ENCODE results near the gene PIK3CB.
"Not testable (repeated sequence)": the region's sequence is repeated elsewhere in the genome, so short reads cannot be mapped to it uniquely, and the experiment has no call there.

Gene PIK3CB

GRCh38 chr3:138803006-138803653 lies 31.6 kb downstream of the PIK3CB start:
- DNase-seq (ENCODE audit: low read depth) = no peak

DNA sequence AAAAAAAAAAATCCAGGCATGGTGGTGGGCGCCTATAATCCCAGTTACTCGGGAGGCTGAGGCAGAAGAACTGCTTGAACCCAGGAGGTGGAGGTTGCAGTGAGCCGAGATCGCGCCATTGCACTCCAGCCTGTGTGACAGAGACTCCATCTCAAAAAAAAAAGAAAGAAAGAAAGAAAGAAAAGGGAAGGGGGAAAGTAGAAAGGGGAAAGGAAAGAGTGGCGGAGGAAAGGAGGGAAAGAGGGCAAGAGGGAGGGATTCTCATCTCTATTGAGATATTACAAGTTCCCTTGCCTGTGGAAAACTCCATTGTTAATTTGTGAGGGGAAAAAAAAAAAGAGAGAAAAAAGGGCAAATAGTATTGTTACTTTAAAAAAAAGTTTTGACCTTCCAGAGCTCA lies 32.5 kb downstream of the PIK3CB start:
- not testable (repeated sequence) for DNase-seq (ENCODE audit: low read depth)

DNA sequence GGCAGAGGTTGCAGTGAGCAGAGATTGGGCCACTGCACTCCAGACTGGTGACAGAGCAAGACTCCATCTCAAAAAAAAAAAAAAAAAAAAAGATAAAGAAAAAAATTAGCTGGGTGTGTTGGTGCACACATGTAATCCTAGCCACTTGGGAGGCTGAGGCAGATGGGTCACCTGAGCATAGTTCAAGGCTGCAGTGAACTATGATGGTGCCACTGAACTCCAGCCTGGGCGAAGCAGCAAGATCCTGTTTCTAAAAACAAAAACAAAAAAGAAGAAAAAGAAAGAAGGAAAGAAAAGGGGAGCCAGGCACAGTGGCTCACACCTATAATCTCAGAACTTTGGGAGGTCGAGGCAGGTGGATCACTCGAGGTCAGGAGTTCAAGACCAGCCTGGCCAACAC lies 32.9 kb downstream of the PIK3CB start:
- DNase-seq (ENCODE audit: low read depth) = no peak

DNA sequence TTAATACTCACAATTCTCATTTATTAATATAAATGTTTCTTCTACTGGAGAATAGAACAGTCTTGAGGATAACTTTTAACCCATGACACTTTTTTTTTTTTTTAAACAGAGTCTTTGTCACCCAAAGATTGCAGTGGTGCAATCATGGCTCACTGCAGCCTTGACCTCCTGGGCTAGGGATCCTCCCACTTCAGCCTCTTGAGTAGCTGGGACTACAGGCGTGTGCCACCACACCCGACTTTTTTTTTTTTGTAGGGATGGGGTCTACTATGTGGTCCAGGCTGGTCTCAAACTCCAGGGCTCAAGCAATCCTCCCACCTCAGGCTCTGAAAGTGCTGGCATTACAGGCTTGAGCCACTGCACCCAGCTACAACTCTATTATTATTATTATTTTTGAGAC lies 34.5 kb downstream of the PIK3CB start:
- no peak for DNase-seq (ENCODE audit: low read depth)

DNA sequence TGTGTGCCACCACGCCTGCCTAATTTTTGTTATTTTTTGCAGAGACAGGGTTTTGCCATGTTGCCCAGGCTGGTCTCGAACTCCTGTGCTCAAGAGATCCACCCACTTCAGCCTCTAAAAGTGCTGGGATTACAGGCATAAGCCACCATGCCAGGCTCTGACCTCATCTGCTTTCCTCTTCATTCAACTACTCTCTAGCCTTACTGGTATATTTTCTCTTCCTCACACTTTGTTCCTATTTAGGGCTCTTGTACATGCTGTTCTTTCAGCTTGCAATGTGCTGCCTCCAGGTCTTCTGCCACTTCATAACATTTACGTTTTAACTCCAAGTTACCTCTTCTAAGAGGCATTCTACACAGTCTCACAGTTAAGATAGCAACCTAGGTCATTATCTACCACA lies 34.9 kb downstream of the PIK3CB start:
- DNase-seq (ENCODE audit: low read depth) = no peak

DNA sequence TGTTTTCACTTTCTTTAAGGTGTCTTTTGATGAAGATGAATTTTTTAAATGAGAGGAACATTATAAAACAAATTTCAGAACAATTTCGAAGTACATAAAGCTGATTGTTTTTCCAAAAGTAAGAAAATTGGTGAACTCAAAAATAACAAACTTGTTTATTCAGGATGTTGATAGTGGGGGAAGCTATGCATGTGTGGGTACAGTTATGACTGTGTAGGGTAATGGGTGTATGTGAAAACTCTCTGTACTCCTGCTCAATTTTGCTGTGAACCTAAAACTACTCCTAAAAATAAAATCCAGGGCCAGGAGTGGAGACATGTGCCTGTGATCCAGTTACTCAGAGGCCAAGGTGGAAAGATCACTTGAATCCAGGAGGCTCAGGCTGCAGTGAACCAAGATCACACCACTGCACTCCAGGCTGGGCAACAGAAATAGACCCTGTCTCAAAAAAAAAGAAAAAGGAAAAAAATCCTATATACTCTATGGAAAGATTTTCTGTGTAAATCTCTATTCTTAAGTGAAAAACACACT lies 37.2 kb downstream of the PIK3CB start:
- no peak for DNase-seq (ENCODE audit: low read depth)

- DNase-seq (ENCODE audit: low read depth) = no peak
Observed at GRCh38 chr3:138796761-138797160, 38.0 kb downstream of the PIK3CB start.

DNA sequence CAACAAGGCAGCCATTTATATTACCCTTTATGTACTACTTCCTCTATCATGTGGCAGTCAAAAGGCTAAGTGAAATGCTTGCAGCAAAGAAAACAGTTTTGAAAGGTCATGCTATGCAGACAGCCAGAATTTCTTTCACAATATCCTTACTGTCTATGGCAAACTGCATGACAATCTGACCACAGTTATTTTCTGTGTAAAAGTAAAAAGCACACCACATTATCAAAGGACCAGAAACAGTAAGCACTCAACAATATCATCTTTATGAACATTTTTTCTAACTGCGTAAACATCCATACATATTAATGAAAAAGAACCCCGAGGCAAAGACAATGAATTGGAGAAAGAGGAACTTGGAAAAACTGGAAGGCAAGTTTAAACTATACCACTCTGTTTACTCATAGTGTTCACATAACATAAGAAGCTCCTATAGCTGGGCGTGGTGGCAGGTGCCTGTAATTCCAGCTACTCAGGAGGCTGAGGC lies 47.9 kb downstream of the PIK3CB start:
- peak; percentile 83 for DNase-seq (ENCODE audit: low read depth)

DNA sequence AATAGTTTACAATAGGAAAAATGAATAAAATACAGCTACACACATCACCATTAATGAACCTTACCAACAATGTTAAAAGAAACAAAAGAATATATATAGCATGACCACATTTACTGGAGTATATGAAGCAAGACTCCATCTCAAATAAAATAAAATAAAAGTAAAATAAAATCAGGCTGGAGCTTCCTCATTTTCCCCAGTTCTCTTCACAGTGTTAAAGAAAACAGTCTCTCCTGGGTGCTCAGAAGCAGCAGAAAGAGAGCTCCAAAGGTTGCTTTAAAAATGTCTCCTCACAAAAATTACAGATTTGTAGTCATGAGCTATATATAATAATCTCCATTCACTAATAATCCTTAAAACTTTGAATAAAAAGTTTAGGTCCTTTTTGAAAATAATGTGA lies 48.8 kb downstream of the PIK3CB start:
- no peak for DNase-seq (ENCODE audit: low read depth)

- DNase-seq (ENCODE audit: low read depth) = not testable (repeated sequence)
Observed at GRCh38 chr3:138785362-138785857, 49.3 kb downstream of the PIK3CB start.

- DNase-seq (ENCODE audit: low read depth) = no peak
Observed at GRCh38 chr3:138782755-138783154, 52.0 kb downstream of the PIK3CB start.

DNA sequence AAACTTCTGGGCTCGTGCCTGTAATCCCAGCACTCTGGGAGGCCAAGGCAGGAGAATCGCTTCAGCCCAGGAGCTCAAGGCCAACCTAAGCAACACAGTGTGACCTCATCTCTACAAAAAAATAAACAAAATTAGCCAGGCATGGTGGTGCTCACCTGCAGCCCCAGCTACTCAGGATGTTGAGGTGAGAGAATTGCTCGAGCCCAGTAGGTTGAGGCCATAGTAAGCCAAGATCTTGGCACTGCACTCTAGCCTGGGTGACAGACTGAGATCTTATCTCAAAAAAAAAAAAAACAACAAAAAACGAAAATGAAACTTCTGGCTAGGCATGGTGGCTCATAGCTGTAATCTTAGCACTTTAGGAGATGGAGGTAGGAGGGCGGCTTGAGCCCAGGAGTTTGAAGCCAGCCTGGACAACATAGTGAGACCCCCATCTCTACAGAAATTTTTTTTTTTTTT lies 53.7 kb downstream of the PIK3CB start:
- DNase-seq (ENCODE audit: low read depth) = no peak

GRCh38 chr3:138778643-138779042 lies 56.1 kb downstream of the PIK3CB start:
- no peak for DNase-seq (ENCODE audit: low read depth)

- no peak for DNase-seq (ENCODE audit: low read depth)
Observed at GRCh38 chr3:138776961-138777360, 57.8 kb downstream of the PIK3CB start.

GRCh38 chr3:138775254-138775595 lies 59.5 kb downstream of the PIK3CB start:
- DNase-seq (ENCODE audit: low read depth) = peak; percentile 8

GRCh38 chr3:138774529-138775253 lies 60.0 kb downstream of the PIK3CB start:
- DNase-seq (ENCODE audit: low read depth) = peak; percentile 99

DNA sequence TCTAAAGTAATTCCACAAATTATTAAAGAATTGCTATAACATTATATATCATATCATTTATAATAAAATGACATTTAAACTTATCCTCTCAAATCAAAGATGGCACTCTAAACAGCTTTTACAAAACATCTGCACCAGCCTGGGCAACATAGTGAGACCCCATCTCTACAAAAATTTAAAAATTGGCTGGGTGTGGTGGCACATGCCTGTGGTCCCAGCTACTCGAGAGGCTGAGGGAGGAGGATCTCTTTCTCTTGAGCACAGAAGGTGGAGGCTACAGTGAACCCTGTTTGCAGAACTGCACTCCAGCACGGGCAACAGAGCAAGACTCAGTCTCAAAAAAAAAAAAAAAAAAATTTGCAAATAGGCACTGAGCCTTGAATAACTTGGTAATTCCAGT lies 63.1 kb downstream of the PIK3CB start:
- DNase-seq (ENCODE audit: low read depth) = no peak

DNA sequence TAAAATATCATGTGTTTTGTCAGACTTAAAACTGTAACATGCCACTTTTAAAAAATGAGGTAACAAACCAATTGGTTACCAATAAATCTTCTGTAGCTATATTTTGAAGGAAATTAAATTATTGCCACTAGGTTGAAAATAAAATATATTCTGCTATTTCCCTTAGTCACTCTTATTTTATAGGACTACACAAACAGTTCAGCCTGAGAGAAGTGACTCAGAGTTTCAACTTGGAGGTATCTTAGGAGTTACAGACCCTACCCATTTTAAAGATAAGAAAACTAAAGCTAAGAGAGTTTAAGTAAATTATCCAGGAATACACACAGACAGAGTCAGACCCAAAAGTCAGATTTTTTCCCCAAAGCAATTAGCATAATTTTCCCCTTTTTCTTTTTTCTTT lies 65.1 kb downstream of the PIK3CB start:
- DNase-seq (ENCODE audit: low read depth) = no peak

- no peak for DNase-seq (ENCODE audit: low read depth)
Observed at GRCh38 chr3:138768946-138769345, 65.8 kb downstream of the PIK3CB start.

DNA sequence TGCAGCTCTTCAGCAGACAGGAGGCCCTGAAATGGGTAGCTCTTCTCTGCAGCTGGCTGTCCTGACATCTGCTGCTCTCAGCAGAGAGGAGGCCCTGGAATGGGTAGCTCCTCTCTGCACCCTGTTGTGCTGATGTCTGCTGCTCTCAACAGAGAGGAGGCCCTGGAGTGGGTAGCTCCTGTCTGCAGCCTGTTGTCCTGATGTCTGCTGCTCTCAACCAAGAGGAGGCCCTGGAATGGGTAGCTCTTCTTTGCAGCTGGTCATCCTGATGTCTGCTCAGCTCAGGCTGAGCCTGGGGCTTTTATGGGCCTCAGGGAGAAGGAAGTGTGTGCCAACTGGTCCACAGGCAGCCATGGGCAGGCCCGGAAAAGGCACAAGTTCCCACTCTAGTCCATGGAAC lies 66.6 kb downstream of the PIK3CB start:
- no peak for DNase-seq (ENCODE audit: low read depth)

DNA sequence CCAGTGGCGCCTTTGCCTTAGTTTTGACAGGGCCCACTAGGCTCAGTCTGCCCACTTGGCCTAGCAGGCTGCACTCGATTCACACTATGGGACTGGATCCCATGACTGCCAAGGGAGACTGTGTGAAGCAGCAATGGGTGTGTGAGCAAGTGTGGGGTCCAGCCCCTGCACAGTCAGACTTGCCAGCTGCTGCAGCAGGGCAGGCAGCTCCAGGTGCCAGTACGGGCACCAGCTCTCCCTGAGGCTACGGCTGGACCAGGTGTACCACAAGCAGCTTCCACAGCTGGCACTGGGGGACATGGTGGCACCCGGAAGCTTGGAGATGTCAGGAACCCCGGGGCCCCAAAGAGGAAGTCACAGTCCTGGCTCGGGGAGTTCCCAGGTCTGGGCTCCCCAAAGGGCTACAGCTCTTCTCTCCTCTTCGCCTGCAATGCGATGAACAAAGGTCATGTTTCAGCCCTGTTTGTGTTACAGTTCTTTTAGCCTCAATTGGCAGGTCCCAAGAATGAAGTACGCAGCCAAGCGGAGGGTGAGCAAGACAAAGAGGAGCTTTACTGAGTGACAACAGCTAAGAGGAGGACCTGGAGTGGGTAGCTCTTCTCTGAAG lies 67.1 kb downstream of the PIK3CB start:
- DNase-seq (ENCODE audit: low read depth) = no peak

GRCh38 chr3:138761002-138761401 lies 73.7 kb downstream of the PIK3CB start:
- no peak for DNase-seq (ENCODE audit: low read depth)

DNA sequence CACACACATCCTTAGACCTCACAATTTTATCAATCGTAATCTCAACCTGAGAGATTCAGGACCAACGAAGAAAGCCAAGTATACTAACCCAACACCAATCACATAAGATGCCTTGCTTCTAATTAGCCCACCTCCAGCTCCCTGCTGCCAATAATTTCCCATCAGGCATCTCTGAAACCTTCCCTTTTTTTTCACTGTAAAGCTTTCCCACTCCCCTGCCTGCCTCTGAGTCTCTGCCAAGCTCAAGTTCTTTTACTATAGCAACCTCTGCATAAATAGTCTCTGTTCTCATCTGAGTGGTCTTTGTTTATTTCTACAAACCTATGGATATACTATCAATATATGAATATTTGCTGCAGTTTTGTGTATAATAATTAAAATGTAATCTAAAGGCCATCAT lies 86.5 kb downstream of the PIK3CB start:
- no peak for DNase-seq (ENCODE audit: low read depth)

Data from fibroblast of gingiva (primary cell).